ENCODE measurements around the gene PDILT. TPM values are rescaled to one million over a fixed set of nuclear protein-coding genes. Genes with fewer than 3 reads are reported as not detected.
"Not testable (repeated sequence)": the region's sequence is repeated elsewhere in the genome, so short reads cannot be mapped to it uniquely, and the experiment has no call there.

Gene PDILT
- not detected for total RNA-seq

GRCh38 chr16:20404637-20405036 lies at the start of gene PDILT:
Gene PDILT (minus strand): TSS chr16:20404737. CDS start chr16:20399300, 5,437 bp downstream.
- no peak for DNase-seq

GRCh38 chr16:20453633-20454032 lies 49.1 kb upstream of the PDILT start:
- not testable (repeated sequence) for DNase-seq

- DNase-seq: not testable (repeated sequence)
Measured at GRCh38 chr16:20451364-20451763, 46.8 kb upstream of the PDILT start, which contains the start of gene ACSM2A. Gene ACSM2A (plus strand): TSS chr16:20451521. CDS start chr16:20460115, 8,594 bp downstream.

GRCh38 chr16:20446652-20447393 lies 42.3 kb upstream of the PDILT start:
- not testable (repeated sequence) for DNase-seq

GRCh38 chr16:20441859-20442258 lies 37.3 kb upstream of the PDILT start:
- DNase-seq: not testable (repeated sequence)

GRCh38 chr16:20441191-20441590 lies 36.7 kb upstream of the PDILT start:
- DNase-seq: peak; percentile 20

- DNase-seq: not testable (repeated sequence)
Measured at GRCh38 chr16:20440731-20441130, 36.2 kb upstream of the PDILT start.

GRCh38 chr16:20439820-20440231 lies 35.3 kb upstream of the PDILT start:
- DNase-seq: peak; percentile 49

- not testable (repeated sequence) for DNase-seq
Measured at GRCh38 chr16:20438950-20439349, 34.4 kb upstream of the PDILT start.

- no peak for DNase-seq
Measured at GRCh38 chr16:20430948-20431347, 26.4 kb upstream of the PDILT start.

- not testable (repeated sequence) for DNase-seq
Measured at GRCh38 chr16:20430480-20430879, 25.9 kb upstream of the PDILT start.

GRCh38 chr16:20429499-20429898 lies 25.0 kb upstream of the PDILT start:
- not testable (repeated sequence) for DNase-seq

- not testable (repeated sequence) for DNase-seq
Measured at GRCh38 chr16:20427401-20427797, 22.9 kb upstream of the PDILT start.

GRCh38 chr16:20424129-20424866 lies 19.8 kb upstream of the PDILT start:
- no peak for DNase-seq

GRCh38 chr16:20423772-20424128 lies 19.2 kb upstream of the PDILT start:
- DNase-seq: not testable (repeated sequence)

- DNase-seq: not testable (repeated sequence)
Measured at GRCh38 chr16:20421748-20422147, 17.2 kb upstream of the PDILT start.

GRCh38 chr16:20419093-20419492 lies 14.6 kb upstream of the PDILT start:
- not testable (repeated sequence) for DNase-seq

GRCh38 chr16:20415541-20415940 lies 11.0 kb upstream of the PDILT start:
- no peak for DNase-seq

GRCh38 chr16:20411055-20411454 lies 6.5 kb upstream of the PDILT start:
- no peak for DNase-seq

GRCh38 chr16:20410121-20410723 lies 5.7 kb upstream of the PDILT start:
- DNase-seq: no peak

GRCh38 chr16:20409398-20410120 lies 5.0 kb upstream of the PDILT start, which contains the start of gene ACSM5:
Gene ACSM5 (plus strand): TSS chr16:20409534. CDS start chr16:20411485, 1,951 bp downstream.
- peak; percentile 19 for DNase-seq

- DNase-seq: no peak
Measured at GRCh38 chr16:20402651-20403050, 1.9 kb downstream of the PDILT start.
